Measurements from ENCODE around the gene SPC24.

- TF ChIP-seq, protein P1, sequence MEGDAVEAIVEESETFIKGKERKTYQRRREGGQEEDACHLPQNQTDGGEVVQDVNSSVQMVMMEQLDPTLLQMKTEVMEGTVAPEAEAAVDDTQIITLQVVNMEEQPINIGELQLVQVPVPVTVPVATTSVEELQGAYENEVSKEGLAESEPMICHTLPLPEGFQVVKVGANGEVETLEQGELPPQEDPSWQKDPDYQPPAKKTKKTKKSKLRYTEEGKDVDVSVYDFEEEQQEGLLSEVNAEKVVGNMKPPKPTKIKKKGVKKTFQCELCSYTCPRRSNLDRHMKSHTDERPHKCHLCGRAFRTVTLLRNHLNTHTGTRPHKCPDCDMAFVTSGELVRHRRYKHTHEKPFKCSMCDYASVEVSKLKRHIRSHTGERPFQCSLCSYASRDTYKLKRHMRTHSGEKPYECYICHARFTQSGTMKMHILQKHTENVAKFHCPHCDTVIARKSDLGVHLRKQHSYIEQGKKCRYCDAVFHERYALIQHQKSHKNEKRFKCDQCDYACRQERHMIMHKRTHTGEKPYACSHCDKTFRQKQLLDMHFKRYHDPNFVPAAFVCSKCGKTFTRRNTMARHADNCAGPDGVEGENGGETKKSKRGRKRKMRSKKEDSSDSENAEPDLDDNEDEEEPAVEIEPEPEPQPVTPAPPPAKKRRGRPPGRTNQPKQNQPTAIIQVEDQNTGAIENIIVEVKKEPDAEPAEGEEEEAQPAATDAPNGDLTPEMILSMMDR (IDR thresholded peaks at IDR 0.05): peak; percentile 77 to 85 (median 78)
- no peak for TF ChIP-seq POLR2A (IDR thresholded peaks at IDR 0.05)
- no peak for TF ChIP-seq EP300 (IDR thresholded peaks at IDR 0.05; ENCODE audit: low read depth)
Measured at GRCh38 chr19:11125994-11126685, 29.4 kb downstream of the SPC24 start.

Measured in transverse colon (tissue), 3 donors.